ENCODE results near the gene PLSCR2.
"Not testable (repeated sequence)": the region's sequence is repeated elsewhere in the genome, so short reads cannot be mapped to it uniquely, and the experiment has no call there.

Gene PLSCR2

GRCh38 chr3:146493761-146494160 is 24.4 kb upstream of the PLSCR2 start:
- no peaks in the 10 kb centered on the region for H3K4me1 ChIP-seq (ENCODE audit: control insufficient read depth in 1 of 2, insufficient read depth in 1 of 2, low read depth in 1 of 2, low read length in 1 of 2)
- H3K4me3 ChIP-seq (ENCODE audit: low read depth in 1 of 2, low read length in 1 of 2) = no peak overlapping the region
- no peaks in the 10 kb centered on the region for H3K9me3 ChIP-seq
- H3K36me3 ChIP-seq = no peaks in the 10 kb centered on the region
- TF ChIP-seq CTCF (IDR thresholded peaks at IDR 0.05) = no peak
- no peaks in the 10 kb centered on the region for H3K27me3 ChIP-seq
- H3K27ac ChIP-seq = no peak overlapping the region

GRCh38 chr3:146493221-146493620 is 23.9 kb upstream of the PLSCR2 start:
- Histone ChIP-seq H3K9me3 (no peaks in the 10 kb centered on the region), H3K27ac (no peak overlapping the region), H3K4me1 (ENCODE audit: control insufficient read depth in 1 of 2, insufficient read depth in 1 of 2, low read depth in 1 of 2, low read length in 1 of 2) (no peaks in the 10 kb centered on the region), H3K36me3 (no peaks in the 10 kb centered on the region), H3K4me3 (ENCODE audit: low read depth in 1 of 2, low read length in 1 of 2) (no peak overlapping the region), H3K27me3 (no peaks in the 10 kb centered on the region)
- TF ChIP-seq CTCF (IDR thresholded peaks at IDR 0.05) = no peak

GRCh38 chr3:146491303-146491702 is 21.9 kb upstream of the PLSCR2 start:
- Histone ChIP-seq H3K9me3 (no peaks in the 10 kb centered on the region), H3K4me1 (ENCODE audit: control insufficient read depth in 1 of 2, insufficient read depth in 1 of 2, low read depth in 1 of 2, low read length in 1 of 2) (no peaks in the 10 kb centered on the region), H3K27me3 (no peaks in the 10 kb centered on the region), H3K36me3 (no peaks in the 10 kb centered on the region), H3K27ac (no peak overlapping the region), H3K4me3 (ENCODE audit: low read depth in 1 of 2, low read length in 1 of 2) (no peak overlapping the region)
- no peak for TF ChIP-seq CTCF (IDR thresholded peaks at IDR 0.05)

GRCh38 chr3:146485297-146485696 is 15.9 kb upstream of the PLSCR2 start:
- H3K9me3 ChIP-seq = no peaks in the 10 kb centered on the region
- H3K36me3 ChIP-seq = no peaks in the 10 kb centered on the region
- no peak overlapping the region for H3K4me3 ChIP-seq (ENCODE audit: low read depth in 1 of 2, low read length in 1 of 2)
- H3K27me3 ChIP-seq = no peaks in the 10 kb centered on the region
- no peaks in the 10 kb centered on the region for H3K4me1 ChIP-seq (ENCODE audit: control insufficient read depth in 1 of 2, insufficient read depth in 1 of 2, low read depth in 1 of 2, low read length in 1 of 2)
- H3K27ac ChIP-seq = no peak overlapping the region
- TF ChIP-seq CTCF (IDR thresholded peaks at IDR 0.05) = no peak

- TF ChIP-seq CTCF (IDR thresholded peaks at IDR 0.05) = no peak
- no peak overlapping the region for H3K4me3 ChIP-seq (ENCODE audit: low read depth in 1 of 2, low read length in 1 of 2)
- H3K27ac ChIP-seq = no peak overlapping the region
- no peaks in the 10 kb centered on the region for H3K36me3 ChIP-seq
- no peaks in the 10 kb centered on the region for H3K9me3 ChIP-seq
- peaks cover 9% of the 10 kb centered on the region for H3K27me3 ChIP-seq
- H3K4me1 ChIP-seq (ENCODE audit: control insufficient read depth in 1 of 2, insufficient read depth in 1 of 2, low read depth in 1 of 2, low read length in 1 of 2) = peaks cover 0 to 2% of the 10 kb centered on the region in 2 experiments
Observed at GRCh38 chr3:146476094-146476740, 6.9 kb upstream of the PLSCR2 start.

- not testable (repeated sequence) for H3K36me3 ChIP-seq; H3K9me3 ChIP-seq; H3K4me3 ChIP-seq (ENCODE audit: low read depth in 1 of 2, low read length in 1 of 2); H3K27me3 ChIP-seq; H3K4me1 ChIP-seq (ENCODE audit: control insufficient read depth in 1 of 2, insufficient read depth in 1 of 2, low read depth in 1 of 2, low read length in 1 of 2); H3K27ac ChIP-seq
Observed at GRCh38 chr3:146474976-146475375, 5.6 kb upstream of the PLSCR2 start.

All from neutrophil (primary cell).